ENCODE data around the gene HNF4A. TPM values are rescaled to one million over a fixed set of nuclear protein-coding genes. Genes with fewer than 3 reads are reported as not detected.

The HNF4A gene
- total and polyA plus RNA-seq, 2 of the 13 experiments (the other 11 are each of a cell fraction or from before 2014, with no cell fraction given): 80.9 to 169 TPM

DNA sequence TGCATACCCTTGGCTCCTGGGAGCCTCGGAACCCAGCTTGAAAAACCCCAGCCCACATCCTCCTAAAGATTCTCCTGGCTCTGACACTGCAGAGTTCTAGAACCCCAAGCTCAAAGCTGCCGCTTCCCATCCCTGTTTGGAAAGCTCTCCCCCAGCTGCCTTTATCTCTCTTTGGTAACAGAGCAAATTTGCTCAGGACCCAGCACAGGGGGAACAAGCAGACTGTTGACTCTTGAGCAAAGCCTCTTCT is 38.9 kb downstream of the HNF4A start (continued):
- TF ChIP-seq ZZZ3 (CRISPR knock-in tag; IDR thresholded peaks at IDR 0.05; ENCODE audit: borderline replicate concordance): no peak
- 0 out of 2 replicates have a peak, but pooled peaks have one; percentile 52 for TF ChIP-seq PBX3 (CRISPR knock-in tag; IDR thresholded peaks at IDR 0.05; ENCODE audit: borderline replicate concordance)
- no peak for TF ChIP-seq TEF (CRISPR knock-in tag; IDR thresholded peaks at IDR 0.05)
- peak; percentile 99; the same call in 1 of the 2 replicates for TF ChIP-seq NFKBIZ (CRISPR knock-in tag; IDR thresholded peaks at IDR 0.05)
- peak; percentile 85 for TF ChIP-seq KLF12 (CRISPR knock-in tag; IDR thresholded peaks at IDR 0.05; ENCODE audit: borderline replicate concordance)
- peak; percentile 50; the same call in 1 of the 2 replicates for TF ChIP-seq NRL (CRISPR knock-in tag; IDR thresholded peaks at IDR 0.05; ENCODE audit: borderline replicate concordance)
- TF ChIP-seq CREM (IDR thresholded peaks at IDR 0.05): peak; percentile 98; the same call in 1 of the 2 replicates
- TF ChIP-seq CREM (CRISPR knock-in tag; IDR thresholded peaks at IDR 0.05): no peak
- no peak for TF ChIP-seq HOXD1 (CRISPR knock-in tag; IDR thresholded peaks at IDR 0.05)
- no peak; the same call in 1 of the 2 replicates for TF ChIP-seq ZNF331 (CRISPR knock-in tag; IDR thresholded peaks at IDR 0.05)
- TF ChIP-seq, protein P1, sequence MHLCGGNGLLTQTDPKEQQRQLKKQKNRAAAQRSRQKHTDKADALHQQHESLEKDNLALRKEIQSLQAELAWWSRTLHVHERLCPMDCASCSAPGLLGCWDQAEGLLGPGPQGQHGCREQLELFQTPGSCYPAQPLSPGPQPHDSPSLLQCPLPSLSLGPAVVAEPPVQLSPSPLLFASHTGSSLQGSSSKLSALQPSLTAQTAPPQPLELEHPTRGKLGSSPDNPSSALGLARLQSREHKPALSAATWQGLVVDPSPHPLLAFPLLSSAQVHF (CRISPR knock-in tag; IDR thresholded peaks at IDR 0.05): no peak
- TF ChIP-seq JARID2 (CRISPR knock-in tag; IDR thresholded peaks at IDR 0.05; ENCODE audit: insufficient replicate concordance): peak; percentile 95
- TF ChIP-seq ZFP37 (CRISPR knock-in tag; IDR thresholded peaks at IDR 0.05; ENCODE audit: borderline replicate concordance): 0 out of 2 replicates have a peak, but pooled peaks have one; percentile 97
- TF ChIP-seq GATAD2A (CRISPR knock-in tag; IDR thresholded peaks at IDR 0.05): no peak
- TF ChIP-seq SIX1 (CRISPR knock-in tag; IDR thresholded peaks at IDR 0.05; ENCODE audit: borderline replicate concordance): peak; percentile 93
- 0 out of 2 replicates have a peak, but pooled peaks have one; percentile 32 for TF ChIP-seq ZNF777 (CRISPR knock-in tag; IDR thresholded peaks at IDR 0.05)
- peak; percentile 98 for TF ChIP-seq TCF7L2 (IDR thresholded peaks at IDR 0.05; ENCODE audit: low read depth, low read length)
- TF ChIP-seq MYPOP (CRISPR knock-in tag; IDR thresholded peaks at IDR 0.05): no peak; the same call in 1 of the 2 replicates
- TF ChIP-seq ZNF678 (CRISPR knock-in tag; IDR thresholded peaks at IDR 0.05): no peak
- TF ChIP-seq GABPB1 (CRISPR knock-in tag; IDR thresholded peaks at IDR 0.05): no peak
- 0 out of 2 replicates have a peak, but pooled peaks have one; percentile 13 for TF ChIP-seq SP2 (CRISPR knock-in tag; IDR thresholded peaks at IDR 0.05)
- no peak for TF ChIP-seq ZNF776 (CRISPR knock-in tag; IDR thresholded peaks at IDR 0.05)
- TF ChIP-seq PHB2 (IDR thresholded peaks at IDR 0.05; ENCODE audit: partially characterized antibody): no peak
- TF ChIP-seq ARNT2 (CRISPR knock-in tag; IDR thresholded peaks at IDR 0.05; ENCODE audit: low read depth): no peak
- no peak; the same call in 1 of the 2 replicates for TF ChIP-seq ZNF572 (CRISPR knock-in tag; IDR thresholded peaks at IDR 0.05)
- TF ChIP-seq MBD4 (IDR thresholded peaks at IDR 0.05; ENCODE audit: borderline replicate concordance, low read length): peak; percentile 98; the same call in 1 of the 2 replicates
- no peak for TF ChIP-seq EHMT2 (IDR thresholded peaks at IDR 0.05; ENCODE audit: borderline replicate concordance, low read depth, low read length)
- no peak for TF ChIP-seq NCOA5 (CRISPR knock-in tag; IDR thresholded peaks at IDR 0.05)
- peak; percentile 88; the same call in 1 of the 2 replicates for TF ChIP-seq ZFP36L1 (CRISPR knock-in tag; IDR thresholded peaks at IDR 0.05)
- TF ChIP-seq EED (CRISPR knock-in tag; IDR thresholded peaks at IDR 0.05): no peak
- no peak for TF ChIP-seq HMGA1 (CRISPR knock-in tag; conservative IDR thresholded peaks at IDR 0.05)
- TF ChIP-seq ZNF136 (CRISPR knock-in tag; IDR thresholded peaks at IDR 0.05; ENCODE audit: low read depth): no peak
